AG09309 (cell line): ENCODE results near the gene PGC.

Experiments used
- DNase-seq: peaks from one replicate; pipeline ENCODE4 v3.0.0-alpha.2; 2010; ENCODE audit warnings: low read depth
- H3K4me3 ChIP-seq: 2 replicates; pipeline ENCODE4 v1.5.1; 2011; ENCODE audit warnings: mild to moderate bottlenecking, low read depth, low read length, moderate library complexity; ENCODE audit not compliant: control insufficient read depth
- CTCF ChIP-seq: IDR thresholded peaks from 2 replicates; pipeline ENCODE4 v1.5.1; 2011; ENCODE audit warnings: mild to moderate bottlenecking, low read depth, low read length, inconsistent platforms; ENCODE audit not compliant: insufficient read depth, control insufficient read depth; ENCODE audit errors: missing control alignments

PGC gene

GRCh38 chr6:41747256-41748101, at the start of gene PGC:
PGC (minus strand) TSS chr6:41747397; CDS start chr6:41747334, 63 bp downstream.
- H3K4me3 ChIP-seq: no peak within 1 kb of the TSS
- no peak for TF ChIP-seq CTCF
- no peak for DNase-seq

- TF ChIP-seq CTCF: no peak
- no peak for DNase-seq
- H3K4me3 ChIP-seq: no peak overlapping the region
Measured at GRCh38 chr6:41796474-41796873, 49.3 kb upstream of the PGC start.

- H3K4me3 ChIP-seq: no peak overlapping the region
- no peak for TF ChIP-seq CTCF
- DNase-seq: no peak
Measured at GRCh38 chr6:41791984-41792383, 44.8 kb upstream of the PGC start.

GRCh38 chr6:41791305-41791704, 44.1 kb upstream of the PGC start:
- no peak for TF ChIP-seq CTCF
- DNase-seq: no peak
- no peak overlapping the region for H3K4me3 ChIP-seq

GRCh38 chr6:41790045-41790444, 42.8 kb upstream of the PGC start:
- no peak overlapping the region for H3K4me3 ChIP-seq
- TF ChIP-seq CTCF: no peak
- DNase-seq: no peak

- H3K4me3 ChIP-seq: no peak overlapping the region
- no peak for DNase-seq
- no peak for TF ChIP-seq CTCF
Measured at GRCh38 chr6:41789390-41789724, 42.2 kb upstream of the PGC start.
